H1 (cell line): ENCODE data around the gene CGNL1. TPM values are rescaled to one million over a fixed set of nuclear protein-coding genes. Genes with fewer than 3 reads are reported as not detected.

Experiments used
- ASH2L ChIP-seq: fragments of 200-600, 300-600 bp; sonication (generic); IDR thresholded peaks from one replicate; pipeline ENCODE4 v1.7.1; 2017; ENCODE audit warnings: low read length
- BACH1 ChIP-seq: IDR thresholded peaks from 2 replicates; pipeline ENCODE4 v1.6.1; 2012; ENCODE audit warnings: low read length, improper control_type of control experiment
- BCL11A ChIP-seq, 2 experiments: IDR thresholded peaks; one replicate each; pipeline ENCODE4 v1.6.1; 2011; ENCODE audit warnings: low read depth in 2 of 2, low read length in 2 of 2, mild to moderate bottlenecking in 2 of 2
- MAX ChIP-seq: IDR thresholded peaks from 2 replicates; pipeline ENCODE4 v1.6.1; 2012; ENCODE audit warnings: inconsistent platforms
- NRF1 ChIP-seq: IDR thresholded peaks from 2 replicates; pipeline ENCODE4 v1.6.1; 2011; ENCODE audit warnings: mild to moderate bottlenecking, low read depth, low read length, improper control_type of control experiment
- RAD21 ChIP-seq, 2 experiments: IDR thresholded peaks in 1 of 2; conservative IDR thresholded peaks in 1 of 2; 2 replicates each; pipeline ENCODE4 v1.6.1; 2011; ENCODE audit warnings: low read depth in 2 of 2, low read length in 2 of 2, improper control_type of control experiment in 1 of 2, inconsistent platforms in 1 of 2, mild to moderate bottlenecking in 1 of 2, moderate library complexity in 1 of 2
- RFX5 ChIP-seq: IDR thresholded peaks from 2 replicates; pipeline ENCODE4 v1.6.1; 2011; ENCODE audit warnings: low read depth, low read length, improper control_type of control experiment, borderline replicate concordance
- RXRA ChIP-seq: IDR thresholded peaks from 2 replicates; pipeline ENCODE4 v1.6.1; 2011; ENCODE audit warnings: low read depth, mild to moderate bottlenecking, low read length, moderate library complexity; ENCODE audit not compliant: insufficient read depth
- YY1 ChIP-seq: IDR thresholded peaks from 2 replicates; pipeline ENCODE4 v1.6.1; 2011; ENCODE audit warnings: low read depth, mild to moderate bottlenecking, low read length
- polyA plus RNA-seq, 7 experiments: library from polyadenylated mRNA; depleted of rRNA in 3 of 7; stranded (reverse) in 5 of 7; unstranded in 2 of 7; fragments of >200 nt in 5 of 7; fragments of 200-250 nt in 2 of 7; gene quantifications; 1 replicate in 5 of 7; 2 replicates in 1 of 7; 4 replicates in 1 of 7; pipeline versions ENCODE4 v1.2.1 to v1.2.3, GENCODE V29; 2011 to 2013; ENCODE audit warnings: missing spikeins in 2 of 7, mixed read lengths in 2 of 7
- total RNA-seq: library from RNA; stranded (reverse); fragmentation: NEBNext Ultra II Directional; extraction: Animal tissue kit (Norgen Biotek cat#: 25700); gene quantifications from 2 replicates; pipeline ENCODE4 v1.2.1, GENCODE V29; 2021

CGNL1 gene
- total and polyA plus RNA-seq, 2 of the 8 experiments (the other 6 are each of a cell fraction or from before 2014, with no cell fraction given), result 21.8 to 75.6 TPM

GRCh38 chr15:57390583-57390982 is 14.3 kb downstream of the CGNL1 start (continued):
- no peak for TF ChIP-seq BCL11A (IDR thresholded peaks at IDR 0.05; ENCODE audit: low read depth in 2 of 2, low read length in 2 of 2)
- TF ChIP-seq BACH1, result no peak
- TF ChIP-seq RFX5, result no peak
- no peak for TF ChIP-seq RXRA
- TF ChIP-seq YY1, result no peak
- TF ChIP-seq ASH2L, result no peak
- TF ChIP-seq RAD21 (IDR thresholded peaks at IDR 0.05 in 1 of 2, conservative IDR thresholded peaks at IDR 0.05 in 1 of 2; ENCODE audit: low read depth in 2 of 2, low read length in 2 of 2), result no peak
- TF ChIP-seq NRF1, result no peak
- TF ChIP-seq MAX, result no peak
